NB4 (cell line): ENCODE data around the gene WFIKKN1.

ENCODE experiments used
- CTCF ChIP-seq: IDR thresholded peaks from one replicate; pipeline ENCODE4 v1.5.1; 2012; ENCODE audit warnings: low read depth, low read length
- MAX ChIP-seq: IDR thresholded peaks from 2 replicates; pipeline ENCODE4 v1.6.1; 2011; ENCODE audit warnings: low read depth, low read length
- MYC ChIP-seq: IDR thresholded peaks from 2 replicates; pipeline ENCODE4 v1.6.1; 2011; ENCODE audit warnings: low read depth, low read length
- POLR2A ChIP-seq: IDR thresholded peaks from 2 replicates; pipeline ENCODE4 v1.6.1; 2011; ENCODE audit warnings: mild to moderate bottlenecking; ENCODE audit not compliant: insufficient read length; ENCODE audit errors: extremely low read depth

GRCh38 chr16:632486-633335, 1.9 kb downstream of the WFIKKN1 start:
- TF ChIP-seq MYC: no peak
- no peak for TF ChIP-seq CTCF
- no peak for TF ChIP-seq POLR2A
- no peak for TF ChIP-seq MAX
